Prostate gland (tissue), 2 donors: ENCODE measurements around the gene KRCC1. TPM values are rescaled to one million over a fixed set of nuclear protein-coding genes. Genes with fewer than 3 reads are reported as not detected.
"Not testable (repeated sequence)": the region's sequence is repeated elsewhere in the genome, so short reads cannot be mapped to it uniquely, and the experiment has no call there.

ENCODE experiments used
- DNase-seq: peaks from one replicate; pipeline ENCODE4 v3.0.0-alpha.2; 2019; ENCODE audit warnings: low spot score
- H3K27ac ChIP-seq, 2 donors: fragments of 200-600 bp; sonication (generic); 2 replicates each; pipeline ENCODE4 v1.5.1; 2017 to 2019
- H3K27me3 ChIP-seq: fragments of 200-600 bp; sonication (generic); replicated peaks from 2 replicates; pipeline ENCODE4 v1.5.1; 2019; ENCODE audit not compliant: insufficient read depth
- H3K36me3 ChIP-seq, 2 donors: fragments of 200-600 bp; sonication (generic); 1 replicate in 1 of 2; 2 replicates in 1 of 2; pipeline versions ENCODE4 v1.5.1 to v1.8.1; 2017 to 2019
- H3K4me1 ChIP-seq: fragments of 200-600 bp; sonication (generic); replicated peaks from 2 replicates; pipeline ENCODE4 v1.5.1; 2019
- H3K4me3 ChIP-seq, 2 donors: fragments of 200-600 bp; sonication (generic); 2 replicates each; pipeline ENCODE4 v1.5.1; 2017 to 2019
- H3K9me3 ChIP-seq: fragments of 200-600 bp; sonication (generic); 2 replicates; pipeline ENCODE4 v1.5.1; 2017
- CTCF ChIP-seq, 4 experiments: fragments of 200-600 bp in 2 of 4; fragments of 450-650 bp in 2 of 4; sonication (generic) in 2 of 4; IDR thresholded peaks; 1 replicate in 3 of 4; 2 replicates in 1 of 4; pipeline ENCODE4 v1.5.1; 2016 to 2019; ENCODE audit warnings: antibody characterized with exemption in 4 of 4, mild to moderate bottlenecking in 2 of 4, moderate library complexity in 2 of 4
- POLR2A ChIP-seq: fragments of 450-650 bp; IDR thresholded peaks from one replicate; pipeline ENCODE4 v1.6.1; 2016; ENCODE audit warnings: antibody characterized with exemption, mild to moderate bottlenecking
- POLR2AphosphoS5 ChIP-seq: sonication (generic); formaldehyde crosslinking; IDR thresholded peaks from one replicate; pipeline ENCODE4 v1.6.1; 2017; ENCODE audit warnings: antibody characterized with exemption
- WGBS: methylation state at CpG from one replicate; pipeline ENCODE4 v1.1.5; 2018; 5-methylcytosine and 5-hydroxymethylcytosine counted together
- intact Hi-C: fragments of 100-400 bp; cut with DNase I; formaldehyde crosslinking; loops from one replicate; pipeline ENCODE4 v1.14.2; 2022
- total RNA-seq, 2 donors: library from RNA; depleted of rRNA; stranded (reverse); fragments of >200 nt; gene quantifications; one replicate each; pipeline ENCODE4 v1.1.0, GENCODE V29; 2016

Gene KRCC1
- total RNA-seq, 2 donors from 2014 or later: 18.7 to 36.6 TPM

- no peak for DNase-seq
- Histone ChIP-seq H3K9me3 (no peaks in the 10 kb centered on the region), H3K27ac (no peak overlapping the region), H3K27me3 (no peaks in the 10 kb centered on the region), H3K36me3 (no peaks in the 10 kb centered on the region), H3K4me1 (no peaks in the 10 kb centered on the region), H3K4me3 (no peak overlapping the region)
- no peak for TF ChIP-seq POLR2A
- no peak for TF ChIP-seq POLR2AphosphoS5
- TF ChIP-seq CTCF (IDR thresholded peaks at IDR 0.05): no peak
- WGBS: 90% methylated on average over 6 of the region's 6 CpGs
- intact Hi-C loops: no loop called here
Measured at GRCh38 chr2:88005776-88006175, 49.8 kb downstream of the KRCC1 start.

GRCh38 chr2:88003074-88003755 lies 52.4 kb downstream of the KRCC1 start:
- no peak for TF ChIP-seq CTCF (IDR thresholded peaks at IDR 0.05)

DNA sequence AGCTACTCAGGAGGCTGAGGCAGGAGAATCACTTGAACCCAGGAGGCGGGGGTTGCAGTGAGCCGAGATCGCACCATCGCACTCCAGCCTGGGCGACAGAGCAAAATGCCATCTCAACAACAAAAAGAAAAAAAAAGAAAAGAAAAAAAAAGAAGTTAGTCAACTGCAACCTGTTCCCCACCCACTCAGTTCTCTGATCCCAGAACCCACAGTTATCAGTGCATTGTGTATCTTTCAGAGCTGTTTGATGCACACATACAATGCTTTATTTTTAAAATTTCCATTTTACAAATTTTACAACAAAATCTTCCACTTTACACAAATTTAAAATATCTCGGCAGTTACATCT lies 53.2 kb downstream of the KRCC1 start:
- no peaks in the 10 kb centered on the region for H3K36me3 ChIP-seq
- no peaks in the 10 kb centered on the region for H3K27me3 ChIP-seq
- WGBS: over 99% methylated on average over 6 of the region's 6 CpGs
- intact Hi-C loops: no loop called here
- no peak overlapping the region for H3K4me3 ChIP-seq
- no peak overlapping the region for H3K27ac ChIP-seq
- H3K9me3 ChIP-seq: no peaks in the 10 kb centered on the region
- no peaks in the 10 kb centered on the region for H3K4me1 ChIP-seq
- TF ChIP-seq POLR2A: no peak
- no peak for TF ChIP-seq POLR2AphosphoS5
- TF ChIP-seq CTCF (IDR thresholded peaks at IDR 0.05): no peak
- no peak for DNase-seq

More at GRCh38 chr2:88003074-88003755, 52.4 kb downstream of the KRCC1 start:
- no peak for DNase-seq
- Histone ChIP-seq H3K36me3 (no peaks in the 10 kb centered on the region), H3K27ac (no peak overlapping the region), H3K27me3 (no peaks in the 10 kb centered on the region), H3K9me3 (no peaks in the 10 kb centered on the region), H3K4me3 (no peak overlapping the region), H3K4me1 (no peaks in the 10 kb centered on the region)
- 54% methylated on average over 34 of the region's 34 CpGs for WGBS
- intact Hi-C loops: no loop called here

GRCh38 chr2:88000474-88000873 lies 55.1 kb downstream of the KRCC1 start:
- H3K36me3 ChIP-seq, H3K4me3 ChIP-seq, DNase-seq, intact Hi-C loops, H3K4me1 ChIP-seq, H3K27me3 ChIP-seq, H3K27ac ChIP-seq, H3K9me3 ChIP-seq: not testable (repeated sequence)
- 56% methylated on average over 3 of the region's 3 CpGs for WGBS

DNA sequence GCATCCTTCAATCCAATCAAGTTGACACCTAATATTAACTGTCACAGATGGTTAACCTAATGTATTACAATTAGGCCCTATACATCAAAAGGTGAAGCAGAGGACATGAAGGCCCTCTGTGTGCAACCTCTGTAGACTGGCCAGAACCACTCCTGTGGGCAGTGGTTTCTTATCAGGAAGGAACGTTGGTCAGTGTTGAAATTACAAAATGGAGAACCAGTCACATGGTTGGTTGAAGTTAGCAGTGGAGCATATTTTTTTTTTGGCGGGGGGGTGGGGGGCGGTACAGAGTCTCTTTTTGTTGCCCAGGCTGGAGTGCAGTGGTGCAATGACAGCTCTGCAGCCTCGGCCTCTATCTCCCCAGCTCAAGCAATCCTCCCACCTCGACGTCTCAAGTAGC lies 59.0 kb downstream of the KRCC1 start:
- intact Hi-C loops: no loop called here
- H3K4me1 ChIP-seq: no peaks in the 10 kb centered on the region
- no peak for TF ChIP-seq POLR2A
- TF ChIP-seq POLR2AphosphoS5: no peak
- no peak for TF ChIP-seq CTCF (IDR thresholded peaks at IDR 0.05)
- no peaks in the 10 kb centered on the region for H3K36me3 ChIP-seq
- no peaks in the 10 kb centered on the region for H3K27me3 ChIP-seq
- no peak for DNase-seq
- WGBS: 75% methylated on average over 6 of the region's 6 CpGs
- no peak overlapping the region for H3K27ac ChIP-seq
- H3K9me3 ChIP-seq: no peaks in the 10 kb centered on the region
- H3K4me3 ChIP-seq: no peak overlapping the region
